ENCODE measurements around the gene UCP2. TPM values are rescaled to one million over a fixed set of nuclear protein-coding genes. Genes with fewer than 3 reads are reported as not detected.

Gene UCP2
- total RNA-seq, 1 donor from 2014 or later = 26.4 TPM

DNA sequence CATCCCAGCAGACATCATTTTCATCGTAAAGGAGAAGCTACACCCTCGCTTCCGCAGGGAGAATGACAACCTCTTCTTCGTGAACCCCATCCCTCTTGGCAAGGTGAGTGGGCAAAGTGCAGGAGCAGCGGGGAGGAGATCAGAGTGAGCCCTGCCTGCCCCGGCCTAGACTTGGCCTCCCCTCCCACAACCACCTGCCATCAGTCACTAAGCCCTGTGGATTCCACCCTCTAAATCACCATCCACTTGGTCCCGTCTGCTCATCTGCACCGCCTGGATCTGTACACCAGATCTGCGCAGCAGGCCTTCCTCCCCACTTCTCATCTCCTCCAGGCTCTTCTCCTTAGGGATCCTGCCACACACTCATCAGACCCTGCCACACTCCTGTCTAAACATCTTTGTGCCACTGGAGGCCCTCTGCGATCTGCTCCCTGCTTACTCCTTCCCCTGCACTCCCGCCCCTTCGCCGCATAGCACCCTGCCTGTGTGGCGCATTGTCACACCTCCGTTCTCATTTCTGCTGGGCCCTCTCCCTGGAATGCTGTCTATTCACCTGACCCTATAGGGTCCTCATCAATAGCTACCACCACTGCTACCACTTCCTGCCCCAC is 14.2 kb downstream of the UCP2 start:
- Mint-ChIP-seq H3K27ac (ENCODE audit: unreplicated experiment) (no peak overlapping the region), H3K27me3 (ENCODE audit: unreplicated experiment) (no peaks in the 10 kb centered on the region), H3K9me3 (ENCODE audit: unreplicated experiment) (no peaks in the 10 kb centered on the region), H3K4me1 (ENCODE audit: unreplicated experiment) (peaks cover 16% of the 10 kb centered on the region), H3K4me3 (ENCODE audit: unreplicated experiment) (no peak overlapping the region), H3K36me3 (ENCODE audit: unreplicated experiment) (no peaks in the 10 kb centered on the region)
- TF ChIP-seq, protein P1, sequence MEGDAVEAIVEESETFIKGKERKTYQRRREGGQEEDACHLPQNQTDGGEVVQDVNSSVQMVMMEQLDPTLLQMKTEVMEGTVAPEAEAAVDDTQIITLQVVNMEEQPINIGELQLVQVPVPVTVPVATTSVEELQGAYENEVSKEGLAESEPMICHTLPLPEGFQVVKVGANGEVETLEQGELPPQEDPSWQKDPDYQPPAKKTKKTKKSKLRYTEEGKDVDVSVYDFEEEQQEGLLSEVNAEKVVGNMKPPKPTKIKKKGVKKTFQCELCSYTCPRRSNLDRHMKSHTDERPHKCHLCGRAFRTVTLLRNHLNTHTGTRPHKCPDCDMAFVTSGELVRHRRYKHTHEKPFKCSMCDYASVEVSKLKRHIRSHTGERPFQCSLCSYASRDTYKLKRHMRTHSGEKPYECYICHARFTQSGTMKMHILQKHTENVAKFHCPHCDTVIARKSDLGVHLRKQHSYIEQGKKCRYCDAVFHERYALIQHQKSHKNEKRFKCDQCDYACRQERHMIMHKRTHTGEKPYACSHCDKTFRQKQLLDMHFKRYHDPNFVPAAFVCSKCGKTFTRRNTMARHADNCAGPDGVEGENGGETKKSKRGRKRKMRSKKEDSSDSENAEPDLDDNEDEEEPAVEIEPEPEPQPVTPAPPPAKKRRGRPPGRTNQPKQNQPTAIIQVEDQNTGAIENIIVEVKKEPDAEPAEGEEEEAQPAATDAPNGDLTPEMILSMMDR (IDR thresholded peaks at IDR 0.05) = no peak
- no peak for DNase-seq (ENCODE audit: extremely low spot score, unreplicated experiment)

DNA sequence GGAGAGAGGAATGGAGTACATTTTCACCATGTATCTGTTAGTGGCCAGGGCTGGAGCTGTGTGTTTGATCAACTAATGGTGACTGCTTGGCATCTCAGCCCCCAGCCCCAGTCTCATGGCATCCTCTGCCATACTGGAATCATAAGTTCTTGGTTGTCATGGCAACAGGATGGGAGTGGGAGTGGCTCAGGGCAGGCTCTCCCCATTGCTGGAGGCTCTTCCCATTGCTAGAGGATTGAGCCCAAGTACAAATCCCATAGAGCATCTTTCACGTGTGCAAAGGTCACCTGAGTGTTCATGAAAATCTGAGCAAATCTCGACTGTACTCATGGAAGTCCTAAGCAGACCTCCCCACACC is 16.9 kb downstream of the UCP2 start:
- Mint-ChIP-seq H3K27me3 (ENCODE audit: unreplicated experiment) (no peaks in the 10 kb centered on the region), H3K9me3 (ENCODE audit: unreplicated experiment) (no peaks in the 10 kb centered on the region), H3K4me3 (ENCODE audit: unreplicated experiment) (no peak overlapping the region), H3K27ac (ENCODE audit: unreplicated experiment) (no peak overlapping the region), H3K36me3 (ENCODE audit: unreplicated experiment) (no peaks in the 10 kb centered on the region), H3K4me1 (ENCODE audit: unreplicated experiment) (peaks cover 15% of the 10 kb centered on the region)
- TF ChIP-seq, protein P1 (IDR thresholded peaks at IDR 0.05) = no peak
- no peak for DNase-seq (ENCODE audit: extremely low spot score, unreplicated experiment)

DNA sequence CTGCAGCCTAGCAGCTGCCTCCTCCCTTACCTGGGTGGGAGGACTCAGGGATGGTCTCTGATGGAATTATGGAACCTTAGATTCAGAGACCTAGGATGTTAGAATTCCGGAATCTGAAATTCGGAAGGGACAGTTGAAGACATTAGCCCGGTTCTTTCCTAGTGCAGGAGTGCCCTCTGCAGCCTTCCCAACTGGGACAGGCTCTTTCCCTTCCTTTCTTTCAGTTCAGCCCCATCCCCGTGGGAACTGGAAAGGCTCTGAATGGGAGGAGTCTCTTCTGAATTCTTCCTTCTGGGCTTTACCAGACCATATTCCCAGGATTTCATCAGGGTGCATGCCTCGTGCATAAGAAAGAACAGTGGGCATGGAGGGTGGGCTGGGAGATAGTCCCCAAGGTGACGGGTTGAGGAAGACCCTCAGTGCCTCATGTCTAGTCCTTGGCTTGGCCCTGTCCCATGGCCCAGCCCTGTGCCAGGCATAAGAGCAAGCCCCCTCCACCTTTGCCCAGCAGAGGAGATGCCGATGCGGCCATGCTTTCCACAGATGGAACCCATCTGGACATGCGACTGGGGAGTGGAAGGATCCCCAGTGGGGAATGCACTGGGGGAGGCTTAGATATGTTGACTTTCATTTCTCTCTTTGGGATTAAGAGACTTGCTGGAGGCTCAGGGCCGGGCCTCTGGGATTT is 17.4 kb downstream of the UCP2 start:
- Mint-ChIP-seq H3K36me3 (ENCODE audit: unreplicated experiment) (no peaks in the 10 kb centered on the region), H3K4me1 (ENCODE audit: unreplicated experiment) (peaks cover 13% of the 10 kb centered on the region), H3K9me3 (ENCODE audit: unreplicated experiment) (no peaks in the 10 kb centered on the region), H3K27me3 (ENCODE audit: unreplicated experiment) (no peaks in the 10 kb centered on the region), H3K27ac (ENCODE audit: unreplicated experiment) (no peak overlapping the region), H3K4me3 (ENCODE audit: unreplicated experiment) (no peak overlapping the region)
- TF ChIP-seq, protein P1 (IDR thresholded peaks at IDR 0.05) = no peak
- no peak for DNase-seq (ENCODE audit: extremely low spot score, unreplicated experiment)

DNA sequence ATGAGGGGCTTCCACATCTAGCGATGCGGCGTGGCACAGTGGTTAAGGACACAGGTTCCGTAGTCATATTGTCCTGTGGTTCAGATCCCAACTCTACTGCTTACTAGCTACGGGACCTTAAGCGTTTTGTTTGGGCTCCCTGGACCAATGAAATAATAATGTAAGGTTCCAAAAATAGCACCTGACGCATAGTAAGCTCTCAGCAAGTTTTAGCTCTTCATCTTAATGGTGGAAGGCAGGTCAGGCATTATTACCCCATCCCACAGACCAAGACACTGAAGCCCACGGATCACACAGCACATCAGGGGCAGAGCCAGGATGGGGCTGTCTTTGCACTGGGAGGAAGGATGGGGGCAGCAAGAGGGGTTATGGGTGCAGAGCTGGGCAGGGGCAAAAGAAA is 18.8 kb downstream of the UCP2 start:
- H3K27me3 Mint-ChIP-seq (ENCODE audit: unreplicated experiment) = no peaks in the 10 kb centered on the region
- TF ChIP-seq, protein P1 (IDR thresholded peaks at IDR 0.05) = no peak
- no peaks in the 10 kb centered on the region for H3K36me3 Mint-ChIP-seq (ENCODE audit: unreplicated experiment)
- no peak overlapping the region for H3K4me3 Mint-ChIP-seq (ENCODE audit: unreplicated experiment)
- no peak overlapping the region for H3K27ac Mint-ChIP-seq (ENCODE audit: unreplicated experiment)
- H3K4me1 Mint-ChIP-seq (ENCODE audit: unreplicated experiment) = peaks cover 10% of the 10 kb centered on the region
- no peak for DNase-seq (ENCODE audit: extremely low spot score, unreplicated experiment)
- H3K9me3 Mint-ChIP-seq (ENCODE audit: unreplicated experiment) = no peaks in the 10 kb centered on the region

DNA sequence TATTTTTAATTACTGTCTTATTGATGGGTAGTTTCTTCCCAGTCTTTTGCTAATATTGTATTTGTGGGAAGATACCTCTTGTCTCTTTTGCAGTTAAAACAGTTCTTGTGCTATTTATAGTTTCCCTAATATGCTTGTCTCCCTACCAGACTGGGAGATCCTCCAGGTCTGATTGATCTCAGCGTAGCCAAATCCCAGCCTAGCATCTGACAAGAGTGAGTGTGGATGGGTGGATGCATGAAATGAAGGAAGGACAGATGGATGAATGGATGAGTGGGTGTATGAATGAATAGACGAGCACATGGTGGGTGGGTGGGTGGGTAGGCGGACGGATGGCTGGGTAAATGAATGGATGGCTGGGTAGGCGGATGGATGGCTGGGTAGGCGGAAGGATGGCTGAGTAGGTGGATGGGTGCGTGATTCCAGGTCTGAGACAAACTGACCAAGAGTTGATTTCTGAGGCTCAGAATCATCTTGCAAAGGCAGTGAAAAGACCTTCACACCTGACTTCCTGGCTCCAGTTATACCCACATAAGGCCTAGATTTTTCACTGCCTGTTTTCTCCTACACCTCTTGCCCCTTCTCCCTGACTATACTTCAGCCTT is 20.4 kb downstream of the UCP2 start:
- no peak overlapping the region for H3K4me3 Mint-ChIP-seq (ENCODE audit: unreplicated experiment)
- no peak overlapping the region for H3K27ac Mint-ChIP-seq (ENCODE audit: unreplicated experiment)
- H3K36me3 Mint-ChIP-seq (ENCODE audit: unreplicated experiment) = no peaks in the 10 kb centered on the region
- TF ChIP-seq, protein P1 (IDR thresholded peaks at IDR 0.05) = no peak
- H3K4me1 Mint-ChIP-seq (ENCODE audit: unreplicated experiment) = peaks cover 10% of the 10 kb centered on the region
- H3K9me3 Mint-ChIP-seq (ENCODE audit: unreplicated experiment) = no peaks in the 10 kb centered on the region
- DNase-seq (ENCODE audit: extremely low spot score, unreplicated experiment) = no peak
- no peaks in the 10 kb centered on the region for H3K27me3 Mint-ChIP-seq (ENCODE audit: unreplicated experiment)

Measured in osteocyte (in vitro differentiated cells).